Measurements from ENCODE around the gene CYP27B1. TPM values are rescaled to one million over a fixed set of nuclear protein-coding genes. Genes with fewer than 3 reads are reported as not detected.

Gene CYP27B1
- total RNA-seq, 1 donor from 2014 or later, result 9.9 TPM

DNA sequence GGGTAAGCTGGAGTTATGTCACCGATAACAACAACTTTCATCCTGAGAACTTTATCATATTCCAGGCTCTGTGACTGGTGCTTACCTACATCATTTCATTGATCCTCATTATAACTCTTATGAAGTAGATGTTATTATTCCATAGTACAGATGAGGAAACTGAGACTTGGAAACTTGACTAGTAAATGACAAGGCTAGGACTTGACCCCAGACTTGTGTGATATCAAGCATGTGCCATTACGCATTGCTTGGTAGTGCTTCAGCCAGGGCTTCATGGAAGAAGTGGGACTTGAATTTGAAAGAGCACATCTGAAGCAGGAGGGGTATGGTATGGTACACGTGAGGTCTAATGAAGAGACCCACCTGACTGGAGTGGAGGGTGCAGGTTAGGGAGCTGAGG, 39.8 kb upstream of the CYP27B1 start:
- no peak overlapping the region for H3K27ac Mint-ChIP-seq
- H3K36me3 Mint-ChIP-seq (ENCODE audit: low read depth), result peaks cover 14% of the 10 kb centered on the region
- intact Hi-C loops (cut with micrococcal nuclease), result no loop called here
- DNase-seq (ENCODE audit: low spot score), result no peak
- H3K4me1 Mint-ChIP-seq (ENCODE audit: low read depth), result no peaks in the 10 kb centered on the region
- H3K27me3 Mint-ChIP-seq (ENCODE audit: insufficient read depth), result no peaks in the 10 kb centered on the region
- H3K9me3 Mint-ChIP-seq, result no peaks in the 10 kb centered on the region
- H3K4me3 Mint-ChIP-seq, result no peak overlapping the region

DNA sequence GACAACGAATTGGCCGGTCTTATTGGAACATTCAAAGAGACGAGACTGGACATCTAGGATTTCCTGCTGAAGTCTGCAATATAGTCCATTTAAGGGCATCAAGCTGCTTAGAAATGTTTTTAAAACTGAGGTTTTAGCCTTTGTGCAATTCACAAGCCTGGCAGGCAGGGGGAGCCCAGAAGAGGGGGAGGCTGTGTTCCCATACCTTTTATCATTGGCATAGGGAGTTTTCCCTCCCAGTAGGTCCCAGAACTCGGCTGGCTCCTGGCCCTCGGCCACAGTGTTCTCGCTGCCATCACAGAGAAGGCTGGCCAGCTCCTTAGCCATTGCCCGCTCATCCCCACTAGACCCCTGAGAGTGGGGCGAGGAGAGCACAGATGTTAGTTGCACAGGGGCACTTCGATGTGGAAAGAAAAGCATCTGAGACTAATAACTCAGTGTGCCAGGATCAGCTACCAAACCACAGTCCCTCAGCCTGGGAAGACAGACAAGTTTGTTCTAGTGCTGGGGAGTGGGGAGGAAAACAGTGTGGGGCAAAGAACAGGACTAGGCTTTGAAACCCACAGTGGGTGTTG, 36.5 kb upstream of the CYP27B1 start:
- Mint-ChIP-seq H3K27ac (no peak overlapping the region), H3K9me3 (no peaks in the 10 kb centered on the region), H3K27me3 (ENCODE audit: insufficient read depth) (no peaks in the 10 kb centered on the region), H3K4me1 (ENCODE audit: low read depth) (no peaks in the 10 kb centered on the region), H3K4me3 (no peak overlapping the region), H3K36me3 (ENCODE audit: low read depth) (peaks cover 20% of the 10 kb centered on the region)
- peak; percentile 8 for DNase-seq (ENCODE audit: low spot score)
- intact Hi-C loops (cut with micrococcal nuclease), result loop anchor here (1.0 kb wide), 1 partner anchor 102 kb away; no protein-coding TSS in a partner anchor

DNA sequence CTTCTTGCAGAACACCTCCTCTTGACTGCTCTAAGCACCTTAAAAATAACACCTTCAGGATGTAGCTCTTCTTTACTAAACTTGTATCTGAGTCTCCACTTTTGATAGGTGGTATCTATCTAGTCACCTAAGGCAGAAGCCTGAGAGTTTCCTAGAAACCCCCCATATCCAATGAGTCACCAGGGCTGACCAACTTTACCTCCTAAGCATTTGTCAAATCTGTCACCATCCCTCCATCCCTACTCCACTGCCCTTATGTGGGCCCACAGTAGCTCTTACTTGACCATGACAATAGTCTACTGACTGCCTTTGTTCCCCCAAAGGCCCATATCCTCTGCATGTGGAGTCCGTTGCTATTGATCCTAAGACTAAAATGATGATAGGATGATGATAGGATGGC, 35.7 kb upstream of the CYP27B1 start:
- no peaks in the 10 kb centered on the region for H3K4me1 Mint-ChIP-seq (ENCODE audit: low read depth)
- intact Hi-C loops (cut with micrococcal nuclease), result loop anchor here (1.0 kb wide), 1 partner anchor 103 kb away; no protein-coding TSS in a partner anchor
- DNase-seq (ENCODE audit: low spot score), result no peak
- H3K4me3 Mint-ChIP-seq, result no peak overlapping the region
- no peaks in the 10 kb centered on the region for H3K9me3 Mint-ChIP-seq
- peaks cover 20% of the 10 kb centered on the region for H3K36me3 Mint-ChIP-seq (ENCODE audit: low read depth)
- H3K27me3 Mint-ChIP-seq (ENCODE audit: insufficient read depth), result no peaks in the 10 kb centered on the region
- H3K27ac Mint-ChIP-seq, result no peak overlapping the region

DNA sequence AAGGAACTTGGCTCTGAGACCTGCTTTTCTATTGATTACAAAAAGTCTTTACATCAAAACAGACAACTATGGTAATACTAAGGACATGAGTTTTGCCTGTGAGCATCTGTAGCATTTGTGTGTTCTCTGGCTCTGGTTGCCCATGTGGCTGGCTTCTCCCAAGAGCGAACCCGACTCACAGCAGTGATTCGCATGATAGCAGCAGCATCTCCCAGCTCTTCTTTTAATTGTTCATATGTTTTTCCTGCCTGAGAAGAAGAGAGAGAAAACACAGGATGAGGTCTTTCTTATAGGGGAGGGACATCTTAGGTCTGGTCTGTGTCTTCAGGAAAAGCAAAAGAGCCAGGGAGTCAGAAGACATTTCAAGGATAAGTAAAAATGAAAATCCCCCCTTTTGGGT, 34.1 kb upstream of the CYP27B1 start:
- intact Hi-C loops (cut with micrococcal nuclease), result no loop called here
- H3K9me3 Mint-ChIP-seq, result no peaks in the 10 kb centered on the region

DNA sequence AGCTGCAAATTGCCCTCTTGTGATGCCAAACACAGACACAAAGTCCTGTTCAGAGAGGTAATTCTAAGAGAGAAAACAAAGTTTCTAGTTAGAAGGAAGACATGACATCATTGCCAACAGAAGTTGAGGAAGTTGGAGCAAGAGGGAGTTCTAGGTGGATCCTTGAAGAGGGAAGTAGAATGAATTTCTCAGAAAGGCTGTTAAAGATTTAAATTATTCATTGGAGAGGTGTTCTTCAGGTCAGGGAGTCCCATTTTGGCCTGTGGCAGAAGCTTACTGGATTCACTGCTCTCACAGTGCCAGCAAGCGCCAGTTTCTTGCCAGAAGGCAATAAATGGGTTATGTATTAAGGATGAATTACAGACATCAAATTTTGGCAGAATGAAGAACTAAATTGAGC, 31.1 kb upstream of the CYP27B1 start:
- peaks cover 9% of the 10 kb centered on the region for H3K4me1 Mint-ChIP-seq (ENCODE audit: low read depth)
- no peaks in the 10 kb centered on the region for H3K27me3 Mint-ChIP-seq (ENCODE audit: insufficient read depth)
- peaks cover 48% of the 10 kb centered on the region for H3K36me3 Mint-ChIP-seq (ENCODE audit: low read depth)
- no peak for DNase-seq (ENCODE audit: low spot score)
- H3K9me3 Mint-ChIP-seq, result no peaks in the 10 kb centered on the region
- no peak overlapping the region for H3K27ac Mint-ChIP-seq
- no peak overlapping the region for H3K4me3 Mint-ChIP-seq
- intact Hi-C loops (cut with micrococcal nuclease), result no loop called here

More for the DNA sequence above, 34.1 kb upstream of the CYP27B1 start:
- no peaks in the 10 kb centered on the region for H3K4me1 Mint-ChIP-seq (ENCODE audit: low read depth)
- H3K36me3 Mint-ChIP-seq (ENCODE audit: low read depth), result peaks cover 31% of the 10 kb centered on the region
- no peak overlapping the region for H3K4me3 Mint-ChIP-seq
- H3K27ac Mint-ChIP-seq, result no peak overlapping the region
- DNase-seq (ENCODE audit: low spot score), result no peak
- no peaks in the 10 kb centered on the region for H3K27me3 Mint-ChIP-seq (ENCODE audit: insufficient read depth)

DNA sequence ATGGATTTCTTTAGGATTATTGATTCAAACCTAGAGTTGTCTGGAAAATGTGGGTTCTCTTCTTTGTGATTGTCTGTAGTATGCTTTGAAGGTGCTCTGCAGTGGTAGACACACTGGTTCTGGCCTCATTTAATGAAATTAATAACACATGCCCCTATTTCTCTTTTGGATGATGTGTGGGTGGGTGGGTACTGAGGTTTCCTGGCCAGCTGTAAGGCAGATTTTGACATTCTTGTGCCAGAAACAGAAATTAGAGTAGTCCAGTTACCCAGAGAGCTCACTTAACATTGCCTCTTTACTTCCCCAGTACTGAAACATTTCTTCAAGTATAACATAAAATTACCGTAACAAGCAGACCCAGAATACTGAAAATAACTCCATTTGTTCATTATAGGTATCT, 30.1 kb upstream of the CYP27B1 start:
- peaks cover 47% of the 10 kb centered on the region for H3K36me3 Mint-ChIP-seq (ENCODE audit: low read depth)
- no peak for DNase-seq (ENCODE audit: low spot score)
- intact Hi-C loops (cut with micrococcal nuclease), result no loop called here

DNA sequence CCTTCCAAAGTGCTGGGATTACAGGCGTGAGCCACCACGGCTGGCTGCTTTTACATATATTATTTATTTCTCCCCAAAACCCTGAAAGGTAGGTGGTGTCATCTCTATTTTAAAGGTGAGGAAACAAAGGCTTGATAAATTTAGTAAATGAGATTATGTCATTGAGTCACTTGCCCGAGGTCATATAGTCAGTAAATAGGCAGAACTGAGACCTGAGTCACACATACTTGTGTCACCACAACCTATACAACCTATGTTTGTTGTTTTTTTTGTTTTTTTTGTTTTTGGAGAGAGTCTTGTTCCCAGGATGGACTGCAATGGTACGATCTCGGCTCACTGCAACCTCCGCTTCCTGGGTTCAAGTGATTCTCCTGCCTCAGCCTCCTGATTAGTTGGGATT, 28.5 kb upstream of the CYP27B1 start:
- intact Hi-C loops (cut with micrococcal nuclease), result no loop called here
- Mint-ChIP-seq H3K27ac (no peak overlapping the region), H3K4me1 (ENCODE audit: low read depth) (peaks cover 9% of the 10 kb centered on the region), H3K4me3 (no peak overlapping the region), H3K9me3 (no peaks in the 10 kb centered on the region), H3K27me3 (ENCODE audit: insufficient read depth) (no peaks in the 10 kb centered on the region), H3K36me3 (ENCODE audit: low read depth) (peaks cover 42% of the 10 kb centered on the region)
- DNase-seq (ENCODE audit: low spot score), result no peak

More for the DNA sequence above, 30.1 kb upstream of the CYP27B1 start:
- peaks cover 9% of the 10 kb centered on the region for H3K4me1 Mint-ChIP-seq (ENCODE audit: low read depth)
- H3K27ac Mint-ChIP-seq, result no peak overlapping the region
- no peaks in the 10 kb centered on the region for H3K9me3 Mint-ChIP-seq
- no peaks in the 10 kb centered on the region for H3K27me3 Mint-ChIP-seq (ENCODE audit: insufficient read depth)
- H3K4me3 Mint-ChIP-seq, result no peak overlapping the region

DNA sequence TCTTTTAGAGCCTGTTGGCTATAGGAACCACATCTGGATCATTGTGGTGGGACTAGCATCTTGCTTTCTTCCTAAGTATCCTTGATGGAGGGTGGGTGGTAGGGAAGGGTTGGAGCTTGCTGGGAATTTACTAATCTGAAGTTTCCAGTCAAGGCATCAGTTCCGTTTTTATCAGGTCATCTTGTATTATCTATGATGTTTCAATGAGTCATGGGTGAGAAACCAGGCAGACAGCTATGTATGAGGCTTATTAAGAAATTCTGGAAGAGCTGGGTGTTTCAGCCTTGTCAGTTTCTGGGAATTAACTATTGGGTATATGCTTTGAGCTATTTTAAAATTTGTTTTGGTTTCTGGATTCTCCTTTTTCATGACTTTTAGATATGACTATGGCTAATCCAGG, 27.0 kb upstream of the CYP27B1 start:
- Mint-ChIP-seq H3K36me3 (ENCODE audit: low read depth) (peaks cover 37% of the 10 kb centered on the region), H3K27me3 (ENCODE audit: insufficient read depth) (no peaks in the 10 kb centered on the region), H3K4me1 (ENCODE audit: low read depth) (peaks cover 9% of the 10 kb centered on the region), H3K9me3 (no peaks in the 10 kb centered on the region), H3K27ac (no peak overlapping the region), H3K4me3 (no peak overlapping the region)
- no peak for DNase-seq (ENCODE audit: low spot score)
- intact Hi-C loops (cut with micrococcal nuclease), result no loop called here

DNA sequence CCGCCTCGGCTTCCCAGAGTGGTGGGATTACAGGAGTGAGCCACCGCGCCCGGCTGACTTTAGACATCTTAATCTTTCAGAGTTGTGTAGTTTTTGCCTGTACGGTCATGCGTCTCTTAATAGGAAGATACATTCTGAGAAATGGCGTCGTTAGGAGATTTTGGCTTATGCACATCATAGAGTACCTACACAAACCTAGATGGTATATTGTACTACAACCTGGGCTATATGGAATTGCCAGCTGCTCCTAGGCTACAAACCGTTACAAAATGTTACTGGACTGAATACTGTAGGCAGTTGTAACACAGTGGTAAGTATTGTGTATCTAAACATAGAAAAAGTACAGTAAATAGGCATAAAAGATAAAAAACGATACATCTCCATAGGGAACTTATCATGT, 17.0 kb upstream of the CYP27B1 start:
- H3K27ac Mint-ChIP-seq, result peak overlapping the region; percentile 61
- intact Hi-C loops (cut with micrococcal nuclease), result loop anchor here (2.0 kb wide), 1 partner anchor 63 kb away; the partner anchor contains the start of gene CTDSP2
- DNase-seq (ENCODE audit: low spot score), result no peak
- peaks cover 44% of the 10 kb centered on the region for H3K4me1 Mint-ChIP-seq (ENCODE audit: low read depth)
- peak overlapping the region; percentile 82 for H3K4me3 Mint-ChIP-seq
- H3K9me3 Mint-ChIP-seq, result no peaks in the 10 kb centered on the region
- H3K36me3 Mint-ChIP-seq (ENCODE audit: low read depth), result peaks cover 24% of the 10 kb centered on the region
- H3K27me3 Mint-ChIP-seq (ENCODE audit: insufficient read depth), result no peaks in the 10 kb centered on the region

DNA sequence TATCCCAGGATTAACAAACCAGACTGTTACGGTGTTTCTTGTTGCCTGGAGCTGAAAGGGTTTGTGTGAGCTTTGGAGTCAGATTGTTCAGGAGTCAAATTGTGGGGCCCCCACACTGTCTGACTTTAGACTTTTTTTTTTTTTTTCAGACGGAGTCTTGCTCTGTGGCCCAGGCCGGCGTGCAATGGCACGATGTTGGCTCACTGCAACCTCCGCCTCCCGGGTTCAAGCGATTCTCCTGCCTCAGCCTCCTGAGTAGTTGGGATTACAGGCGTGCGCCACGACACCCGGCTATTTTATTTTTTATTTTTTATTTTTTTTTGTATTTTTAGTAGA, 16.6 kb upstream of the CYP27B1 start:
- H3K4me1 Mint-ChIP-seq (ENCODE audit: low read depth), result peaks cover 44% of the 10 kb centered on the region
- peaks cover 21% of the 10 kb centered on the region for H3K36me3 Mint-ChIP-seq (ENCODE audit: low read depth)
- no peak for DNase-seq (ENCODE audit: low spot score)
- intact Hi-C loops (cut with micrococcal nuclease), result loop anchor here (2.0 kb wide), 1 partner anchor 63 kb away; the partner anchor contains the start of gene CTDSP2
- no peaks in the 10 kb centered on the region for H3K27me3 Mint-ChIP-seq (ENCODE audit: insufficient read depth)
- H3K4me3 Mint-ChIP-seq, result peak overlapping the region; percentile 98
- peak overlapping the region; percentile 98 for H3K27ac Mint-ChIP-seq
- no peaks in the 10 kb centered on the region for H3K9me3 Mint-ChIP-seq

DNA sequence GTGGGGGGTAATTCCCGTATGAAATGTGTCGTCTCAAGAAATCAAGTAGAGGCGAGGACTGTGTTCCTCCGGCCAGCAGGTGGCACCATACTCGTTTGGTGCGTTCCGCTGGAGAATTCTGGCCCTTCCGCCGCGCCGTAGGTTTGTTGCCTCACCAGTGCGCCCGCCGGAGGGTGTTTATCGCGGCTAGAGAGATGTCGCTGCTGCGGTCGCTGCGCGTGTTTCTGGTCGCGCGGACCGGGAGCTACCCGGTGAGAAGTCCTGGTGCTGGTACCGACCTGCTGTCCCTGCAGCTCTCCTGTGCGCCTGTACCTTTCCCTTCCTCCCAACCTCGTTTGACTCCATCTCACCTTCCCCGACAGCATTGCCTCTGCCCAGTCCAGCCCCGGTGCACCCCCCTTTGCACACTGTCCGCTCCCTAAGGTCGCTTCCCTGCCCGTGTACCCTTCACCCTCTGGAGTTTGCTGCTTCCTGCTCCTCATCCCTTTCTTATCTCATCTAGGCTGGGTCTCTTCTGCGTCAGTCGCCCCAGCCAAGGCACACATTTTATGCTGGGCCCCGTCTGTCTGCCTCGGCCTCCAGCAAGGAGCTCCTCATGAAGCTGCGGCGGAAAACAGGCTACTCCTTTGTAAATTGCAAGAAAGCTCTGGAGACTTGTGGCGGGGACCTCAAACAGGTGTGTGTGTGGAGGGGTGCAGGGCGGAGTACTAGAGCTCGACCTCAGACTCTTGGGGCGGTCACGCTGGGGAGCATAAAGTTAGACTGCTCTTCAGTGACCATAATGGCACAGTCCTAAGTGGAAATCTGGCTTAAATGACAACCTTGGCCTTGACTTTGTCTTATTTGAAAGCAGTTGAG, 16.0 kb upstream of the CYP27B1 start, which contains the start of gene TSFM:
TSFM (plus strand) TSS at position 180 of the 858 bp plus-strand sequence; CDS start at position 195, 15 bp downstream.
- intact Hi-C loops (cut with micrococcal nuclease), result loop anchor here (1.0 to 2.0 kb wide), 5 partner anchors 11 to 122 kb away; partner anchors contain the start of genes CDK4, CTDSP2, EEF1AKMT3 and METTL1
- Mint-ChIP-seq H3K4me3 (peak within 1 kb of the TSS; percentile 98), H3K9me3 (no peaks in the 10 kb centered on the region), H3K27me3 (ENCODE audit: insufficient read depth) (no peaks in the 10 kb centered on the region), H3K36me3 (ENCODE audit: low read depth) (peaks cover 21% of the 10 kb centered on the region), H3K4me1 (ENCODE audit: low read depth) (peaks cover 44% of the 10 kb centered on the region), H3K27ac (peak within 1 kb of the TSS; percentile 98)
- DNase-seq (ENCODE audit: low spot score), result peak; percentile 93

DNA sequence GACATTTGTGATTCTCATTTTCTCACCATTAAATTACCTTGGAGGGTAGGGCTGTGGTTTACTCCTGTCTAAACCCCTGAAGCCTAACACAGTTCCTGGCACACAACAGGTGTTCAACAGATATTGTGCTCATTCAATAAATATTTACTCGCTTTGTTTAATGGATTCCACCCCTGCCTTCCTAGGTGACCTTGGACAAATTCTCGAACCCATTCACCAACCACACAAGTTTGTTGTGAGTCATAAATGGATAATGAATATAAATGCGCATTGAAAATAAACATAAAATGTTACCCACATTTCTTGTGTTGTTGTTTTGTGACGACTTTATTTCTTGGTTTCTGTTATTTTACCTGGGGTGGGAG, 15.3 kb upstream of the CYP27B1 start:
- H3K27me3 Mint-ChIP-seq (ENCODE audit: insufficient read depth), result no peaks in the 10 kb centered on the region
- DNase-seq (ENCODE audit: low spot score), result no peak
- peak overlapping the region; percentile 98 for H3K4me3 Mint-ChIP-seq
- H3K36me3 Mint-ChIP-seq (ENCODE audit: low read depth), result peaks cover 15% of the 10 kb centered on the region
- H3K27ac Mint-ChIP-seq, result peak overlapping the region; percentile 98
- peaks cover 44% of the 10 kb centered on the region for H3K4me1 Mint-ChIP-seq (ENCODE audit: low read depth)
- intact Hi-C loops (cut with micrococcal nuclease), result loop anchor here (1.0 to 2.0 kb wide), 5 partner anchors 10 to 123 kb away; partner anchors contain the start of genes CDK4, CTDSP2, EEF1AKMT3 and METTL1
- no peaks in the 10 kb centered on the region for H3K9me3 Mint-ChIP-seq

DNA sequence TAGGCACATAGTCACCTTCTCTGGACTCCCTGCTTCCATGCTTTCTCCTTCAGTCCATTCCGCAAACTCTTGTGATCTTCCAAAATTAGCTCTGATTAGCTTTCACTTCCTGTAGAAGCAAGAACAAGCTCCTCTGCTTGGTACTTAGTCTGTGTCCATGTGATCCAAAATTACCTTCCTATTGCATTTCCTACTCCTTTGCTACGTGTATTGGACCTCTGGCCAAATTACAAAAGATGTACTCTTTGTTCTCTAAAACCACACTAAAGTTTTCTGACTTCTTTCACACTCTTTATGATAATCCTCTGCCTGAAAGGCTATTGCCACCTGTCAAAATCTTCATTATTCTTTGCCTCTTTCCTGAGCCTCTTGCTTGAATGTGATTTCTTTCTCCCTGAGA, 14.9 kb upstream of the CYP27B1 start:
- Mint-ChIP-seq H3K27ac (peak overlapping the region; percentile 63), H3K36me3 (ENCODE audit: low read depth) (peaks cover 13% of the 10 kb centered on the region), H3K9me3 (no peaks in the 10 kb centered on the region), H3K4me1 (ENCODE audit: low read depth) (peaks cover 44% of the 10 kb centered on the region), H3K4me3 (no peak overlapping the region), H3K27me3 (ENCODE audit: insufficient read depth) (no peaks in the 10 kb centered on the region)
- DNase-seq (ENCODE audit: low spot score), result no peak
- intact Hi-C loops (cut with micrococcal nuclease), result loop anchor here (1.0 to 2.0 kb wide), 5 partner anchors 10 to 124 kb away; partner anchors contain the start of genes CDK4, CTDSP2, EEF1AKMT3 and METTL1
